Ovary (tissue), 9 donors: ENCODE results near the gene KLHL2. TPM values are rescaled to one million over a fixed set of nuclear protein-coding genes. Genes with fewer than 3 reads are reported as not detected.
"Not testable (repeated sequence)": the region's sequence is repeated elsewhere in the genome, so short reads cannot be mapped to it uniquely, and the experiment has no call there.

Experiments
- DNase-seq, 5 donors: peaks; one replicate each; pipeline ENCODE4 v3.0.0-alpha.2; 2019 to 2020
- H3K27ac ChIP-seq, 2 donors: fragments of 200-600 bp; one replicate each; pipeline versions ENCODE4 v1.5.1 to v1.8.0; 2019 to 2022
- H3K27me3 ChIP-seq: fragments of 200-600 bp; one replicate; pipeline ENCODE4 v1.8.0; 2022
- H3K36me3 ChIP-seq: fragments of 200-600 bp; sonication (generic); one replicate; pipeline ENCODE4 v1.5.1; 2019
- H3K4me1 ChIP-seq: one replicate; pipeline ENCODE4 v1.8.1; 2013; ENCODE audit warnings: mild to moderate bottlenecking, moderate library complexity; ENCODE audit not compliant: insufficient read depth
- H3K4me3 ChIP-seq: fragments of 200-600 bp; sonication (generic); one replicate; pipeline ENCODE4 v1.5.1; 2017
- H3K9me3 ChIP-seq, 2 donors: fragments of 200-600 bp in 1 of 2; sonication (generic) in 1 of 2; one replicate each; pipeline versions ENCODE4 v1.5.1 to v1.8.1; 2013 to 2019; ENCODE audit warnings: mild to moderate bottlenecking in 1 of 2, moderate library complexity in 1 of 2
- WGBS, 3 donors: extraction: QIAGEN DNeasy Blood & Tissue Kit in 1 of 3; methylation state at CpG; one replicate each; pipeline versions ENCODE4 v1.1.5 to v1.1.7; 2013 to 2017; 5-methylcytosine and 5-hydroxymethylcytosine counted together
- intact Hi-C, 4 donors: fragments of 100-400 bp; cut with DNase I; formaldehyde crosslinking; loops; one replicate each; pipeline versions ENCODE4 v1.11.0 to v1.15.1; 2022 to 2023
- polyA plus RNA-seq, 2 donors: library from polyadenylated mRNA; stranded (reverse); fragments of 200-250 nt in 1 of 2; fragments of 350-450 nt in 1 of 2; fragmentation: Illumina TruSeq in 1 of 2; extraction: RNeasy Lipid Tissue Mini Kit (QIAGEN cat#74804) in 1 of 2; gene quantifications; one replicate each; pipeline ENCODE4 v1.2.3, GENCODE V29; 2013 to 2014
- total RNA-seq, 7 donors: library from RNA; depleted of rRNA in 2 of 7; stranded (reverse); fragments of >200 nt in 2 of 7; fragmentation: NEBNext Ultra II Directional in 3 of 7; extraction: Animal tissue kit (Norgen Biotek cat#: 25700) in 3 of 7; gene quantifications; one replicate each; pipeline versions ENCODE4 v1.1.0 to v1.2.4, GENCODE V29; 2016 to 2023
- donor health status: DM: no; HTN: no; CAD: no; lungs with moderate emphysema.
- donor health status: DM: no; HTN: no; CAD: no.
- donor health status: Bipolar disorder and iron deficiency.
- donor health status: DM: yes; HTN: yes; CAD: no.
- donor health status: DM: no; HTN: no; CAD: no.
- donor health status: DM: yes; HTN: yes; CAD: no.

Gene KLHL2
- total and polyA plus RNA-seq, 9 donors: 7.2 to 19.3 (median 11.4) TPM

DNA sequence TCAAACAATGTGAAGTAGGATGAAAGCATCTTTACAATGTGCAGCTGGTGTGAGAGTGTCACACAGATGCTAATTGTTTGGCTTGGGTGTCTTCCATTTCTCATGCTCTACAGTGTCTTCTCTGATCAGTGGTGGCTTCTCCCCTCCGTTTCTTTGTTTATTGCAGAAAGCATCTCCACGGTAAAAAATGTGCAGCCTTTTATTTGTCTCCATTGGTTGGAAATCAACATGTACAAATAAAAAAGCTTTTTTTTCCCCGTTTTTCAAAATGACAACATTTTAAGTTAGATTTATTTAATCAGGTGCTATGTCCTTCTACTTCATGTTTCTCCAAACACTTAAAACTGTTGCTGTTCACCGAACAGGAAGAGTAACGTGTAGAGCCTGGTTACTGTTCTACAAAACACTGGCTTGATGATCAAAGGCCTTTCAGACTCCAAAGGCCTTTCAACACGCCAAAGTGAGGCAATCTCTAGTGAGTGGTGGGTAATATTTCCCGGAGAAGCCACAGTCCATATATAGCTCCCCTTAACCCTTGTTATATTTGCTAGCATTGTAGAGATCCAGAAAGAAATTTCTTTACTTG is 48.8 kb downstream of the KLHL2 start:
- H3K27me3 ChIP-seq, DNase-seq, H3K4me1 ChIP-seq, H3K27ac ChIP-seq, intact Hi-C loops, H3K4me3 ChIP-seq, H3K36me3 ChIP-seq, H3K9me3 ChIP-seq: not testable (repeated sequence)
- 54 to 63% (median 57%) methylated on average over 7 of the region's 7 CpGs for WGBS, 3 donors

DNA sequence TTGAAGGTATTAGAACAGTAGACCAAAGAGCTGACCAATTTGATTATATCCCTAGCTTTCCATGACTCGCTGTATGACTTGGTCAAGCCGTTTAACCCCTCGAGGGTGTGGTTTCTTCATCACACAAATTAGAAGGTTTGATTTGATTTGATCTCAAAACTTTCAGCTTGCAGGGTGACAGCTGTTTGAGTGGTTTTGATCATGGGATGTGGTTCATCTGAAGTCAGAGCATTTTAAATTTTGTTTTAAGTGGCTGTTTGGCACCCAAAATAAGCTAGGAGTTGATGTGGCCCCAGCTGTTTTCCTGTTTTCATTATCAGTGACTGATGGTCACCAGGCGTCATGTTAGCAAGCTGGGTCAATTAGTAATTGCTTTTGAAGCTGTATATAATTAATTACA is 52.4 kb downstream of the KLHL2 start:
- H3K27me3 ChIP-seq, H3K27ac ChIP-seq, DNase-seq, H3K4me1 ChIP-seq, H3K36me3 ChIP-seq, H3K9me3 ChIP-seq, H3K4me3 ChIP-seq, intact Hi-C loops: not testable (repeated sequence)
- 76 to 93% (median 92%) methylated on average over 4 of the region's 4 CpGs for WGBS, 3 donors

DNA sequence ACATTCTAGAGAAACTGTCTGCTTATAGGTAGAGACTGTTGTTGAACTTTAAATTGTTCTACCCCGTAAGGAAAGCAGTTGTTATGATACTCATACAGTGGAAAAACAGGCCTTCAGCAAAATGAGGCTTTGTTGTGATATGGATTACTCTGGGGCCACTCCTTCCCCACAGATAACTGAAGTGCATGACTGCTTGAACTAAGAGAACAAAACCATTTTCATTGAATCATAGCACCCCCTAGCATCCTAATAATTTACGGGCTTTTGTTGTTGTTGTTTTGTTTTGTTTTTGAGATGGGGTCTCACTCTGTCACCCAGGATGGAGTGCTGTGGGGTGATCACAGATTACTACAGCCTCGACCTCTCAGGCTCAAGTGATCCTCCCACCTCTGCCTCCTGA is 54.9 kb downstream of the KLHL2 start:
- DNase-seq, intact Hi-C loops, H3K9me3 ChIP-seq, H3K4me1 ChIP-seq, H3K36me3 ChIP-seq, H3K27ac ChIP-seq, H3K27me3 ChIP-seq, H3K4me3 ChIP-seq: not testable (repeated sequence)
- 82 to 90% (median 90%) methylated on average over 3 of the region's 3 CpGs for WGBS, 3 donors

DNA sequence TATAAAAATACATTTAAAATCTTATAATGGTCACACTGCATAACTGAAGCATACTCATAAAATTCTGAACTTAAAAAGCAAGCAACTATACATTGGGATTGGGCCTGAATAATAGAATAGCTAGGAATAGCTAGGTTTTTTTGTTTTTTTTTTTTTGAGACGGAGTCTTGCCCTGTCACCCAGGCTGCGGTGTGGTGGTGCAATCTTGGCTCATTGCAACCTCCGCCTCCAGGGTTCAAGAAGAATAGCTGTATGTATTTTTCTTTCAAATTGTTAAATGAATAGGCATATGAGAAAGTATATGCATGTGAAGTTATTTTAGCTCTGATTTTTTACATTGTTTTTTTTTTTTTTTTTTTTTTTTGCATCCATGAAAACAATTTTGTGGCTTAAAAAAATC is 56.1 kb downstream of the KLHL2 start:
- H3K27ac ChIP-seq, DNase-seq, H3K9me3 ChIP-seq, H3K36me3 ChIP-seq, H3K27me3 ChIP-seq, H3K4me1 ChIP-seq, intact Hi-C loops, H3K4me3 ChIP-seq: not testable (repeated sequence)
- 94 to 97% (median 97%) methylated on average over 3 of the region's 3 CpGs for WGBS, 3 donors

DNA sequence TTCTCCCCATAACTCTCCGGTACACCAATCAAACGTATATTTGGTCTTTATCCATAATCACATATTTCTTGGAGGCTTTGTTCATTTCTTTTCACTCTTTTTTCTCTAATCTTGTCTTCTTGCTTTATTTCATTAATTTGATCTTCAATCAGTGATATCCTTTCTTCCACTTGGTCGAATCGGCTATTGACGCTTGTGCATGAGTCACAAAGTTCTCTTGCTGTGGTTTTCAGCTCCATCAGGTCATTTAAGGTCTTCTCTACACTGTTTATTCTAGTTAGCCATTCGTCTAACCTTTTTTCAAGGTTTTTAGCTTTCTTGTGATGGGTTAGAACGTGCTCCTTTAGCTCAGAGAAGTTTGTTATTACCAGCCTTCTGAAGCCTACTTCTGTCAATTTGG is 62.6 kb downstream of the KLHL2 start:
- intact Hi-C loops, H3K4me1 ChIP-seq, H3K36me3 ChIP-seq, H3K27ac ChIP-seq, H3K4me3 ChIP-seq, H3K9me3 ChIP-seq, H3K27me3 ChIP-seq, DNase-seq: not testable (repeated sequence)
- 88 to 95% (median 89%) methylated on average over 7 of the region's 7 CpGs for WGBS, 3 donors

DNA sequence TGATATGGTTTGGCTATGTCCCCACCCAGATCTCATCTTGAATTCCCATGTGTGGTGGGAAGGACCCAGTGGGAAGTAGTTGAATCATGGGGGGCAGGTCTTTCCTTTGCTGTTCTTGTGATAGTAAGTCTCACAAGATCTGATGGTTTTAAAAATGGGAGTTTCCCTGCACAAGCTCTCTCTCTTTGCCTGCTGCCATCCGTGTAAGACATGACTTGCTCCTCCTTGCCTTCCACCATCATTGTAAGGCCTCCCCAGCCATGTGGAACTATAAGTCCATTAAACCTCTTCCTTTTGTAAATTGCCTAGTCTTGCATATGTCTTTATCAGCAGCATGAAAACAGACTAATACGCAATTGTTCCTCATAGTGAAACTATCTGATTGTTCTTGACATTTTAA is 66.1 kb downstream of the KLHL2 start:
- intact Hi-C loops: not testable (repeated sequence)

DNA sequence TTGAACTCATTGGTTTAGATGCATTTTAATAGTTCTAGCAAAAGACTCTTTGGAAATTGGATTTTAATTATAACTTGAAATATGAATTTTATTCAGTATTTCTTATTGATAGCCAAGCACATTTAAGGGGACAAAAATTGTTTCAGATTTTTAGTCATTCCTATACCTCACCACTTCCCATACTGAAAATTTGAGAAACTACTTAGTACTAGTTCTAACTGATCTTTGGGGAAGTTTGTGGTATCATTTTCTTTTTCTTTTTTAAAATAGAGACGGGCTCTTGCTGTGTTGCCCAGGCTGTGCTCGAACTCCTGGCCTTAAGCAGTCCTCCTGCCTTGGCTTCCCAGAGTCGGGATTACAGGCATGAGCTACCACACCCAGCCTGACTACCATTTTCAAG is 68.0 kb downstream of the KLHL2 start:
- H3K27ac ChIP-seq, intact Hi-C loops, DNase-seq, H3K36me3 ChIP-seq, H3K4me3 ChIP-seq, H3K9me3 ChIP-seq, H3K27me3 ChIP-seq, H3K4me1 ChIP-seq: not testable (repeated sequence)
- 92 to 98% (median 95%) methylated on average over 3 of the region's 3 CpGs for WGBS, 3 donors

More for the DNA sequence above, 66.1 kb downstream of the KLHL2 start:
- not testable (repeated sequence) for H3K36me3 ChIP-seq, H3K4me3 ChIP-seq, H3K4me1 ChIP-seq, H3K9me3 ChIP-seq, DNase-seq, H3K27ac ChIP-seq, H3K27me3 ChIP-seq
- 74 to 98% (median 98%) methylated on average over 2 of the region's 2 CpGs for WGBS, 3 donors

DNA sequence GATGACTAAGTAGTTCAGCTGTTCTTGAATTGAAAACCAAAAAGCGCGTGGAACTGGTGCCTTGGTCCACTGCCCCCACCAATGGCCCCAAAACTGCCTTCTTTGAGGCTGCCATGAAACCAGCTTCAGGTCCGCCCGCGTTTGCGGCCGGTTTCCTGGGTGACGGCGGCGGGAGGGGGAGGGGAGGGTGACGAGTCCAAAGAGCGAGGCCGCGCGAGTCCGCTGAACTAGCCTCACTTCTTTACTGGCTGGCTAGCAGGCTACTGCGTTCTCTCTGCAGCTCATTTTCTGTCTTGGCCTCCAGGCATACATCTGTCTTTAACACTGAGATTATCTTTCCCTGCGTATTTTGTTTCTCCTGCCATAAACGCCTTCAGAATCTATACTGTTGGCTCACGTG is 72.2 kb downstream of the KLHL2 start:
- H3K27me3 ChIP-seq, H3K36me3 ChIP-seq, H3K4me1 ChIP-seq, H3K9me3 ChIP-seq, H3K4me3 ChIP-seq, H3K27ac ChIP-seq, intact Hi-C loops, DNase-seq: not testable (repeated sequence)
- WGBS, 3 donors: 92 to 97% (median 97%) methylated on average over 20 of the region's 20 CpGs

DNA sequence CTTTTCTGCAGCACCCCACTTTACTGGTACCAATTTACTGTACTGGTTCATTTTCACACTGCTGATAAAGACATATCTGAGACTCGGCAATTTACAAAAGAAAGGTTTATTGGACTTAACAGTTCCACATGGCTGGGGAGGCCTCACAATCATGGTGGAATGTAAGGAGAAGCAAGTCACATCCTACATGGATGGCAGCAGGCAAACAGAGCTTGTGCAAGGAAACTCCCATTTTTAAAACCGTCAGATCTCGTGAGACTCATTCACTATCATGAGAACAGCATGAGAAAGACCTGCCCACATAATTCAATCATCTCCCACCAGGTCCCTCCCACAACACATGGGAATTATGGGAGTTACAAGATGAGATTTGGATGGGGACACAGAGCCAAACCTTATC is 77.3 kb downstream of the KLHL2 start:
- H3K9me3 ChIP-seq, intact Hi-C loops, H3K4me1 ChIP-seq, H3K4me3 ChIP-seq, H3K36me3 ChIP-seq, H3K27me3 ChIP-seq, DNase-seq, H3K27ac ChIP-seq: not testable (repeated sequence)
- WGBS, 3 donors: 91 to 97% (median 95%) methylated on average over 3 of the region's 3 CpGs

DNA sequence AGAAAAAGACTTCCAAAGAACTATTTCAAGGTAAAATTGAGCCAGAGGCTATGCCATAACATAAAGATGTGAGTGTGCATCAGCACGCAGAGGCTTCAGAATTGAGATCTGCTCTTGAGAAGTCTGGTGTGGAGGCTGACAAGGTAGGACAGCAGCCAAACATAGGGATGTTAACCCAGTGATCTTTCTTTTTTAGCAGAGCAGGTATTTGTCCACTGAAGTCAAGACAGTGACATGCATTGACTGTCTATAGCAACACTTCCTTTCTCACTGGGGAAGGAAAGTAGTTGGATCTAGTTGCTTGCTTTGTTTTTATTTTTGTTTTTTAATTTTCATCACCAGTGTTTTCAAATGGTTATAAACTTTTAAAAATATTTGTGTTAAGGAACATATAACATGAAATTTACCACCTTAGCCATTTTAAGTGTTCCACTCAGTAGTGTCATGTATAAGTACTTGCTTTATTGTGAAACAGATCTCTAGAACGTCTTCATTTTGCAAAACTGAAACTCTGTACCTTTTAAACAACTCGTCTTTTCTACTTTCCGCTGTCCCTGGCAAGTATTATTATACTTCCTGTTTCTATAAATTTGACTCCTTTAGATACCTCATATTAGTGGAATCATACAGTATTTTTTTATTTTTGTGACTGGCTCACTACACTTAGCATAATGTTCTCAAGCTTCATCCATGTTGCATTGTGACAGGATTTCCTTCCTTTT is 79.4 kb downstream of the KLHL2 start:
- WGBS, 3 donors: 85 to 88% (median 87%) methylated on average over 4 of the region's 4 CpGs
- H3K4me3 ChIP-seq, H3K27me3 ChIP-seq, H3K27ac ChIP-seq, H3K4me1 ChIP-seq, intact Hi-C loops, DNase-seq, H3K36me3 ChIP-seq, H3K9me3 ChIP-seq: not testable (repeated sequence)
